Embryonic facial prominence (tissue), 1 donor: ENCODE results near the gene SLC6A13.
"Not testable (repeated sequence)": the region's sequence is repeated elsewhere in the genome, so short reads cannot be mapped to it uniquely, and the experiment has no call there.

Experiments
- DNase-seq: peaks from one replicate; pipeline ENCODE4 v3.0.0-alpha.2; 2016; ENCODE audit errors: extremely low spot score

The SLC6A13 gene

GRCh38 chr12:264269-264668, 1.6 kb upstream of the SLC6A13 start:
- no peak for DNase-seq

- no peak for DNase-seq
Observed at GRCh38 chr12:263574-263973, 938 bp upstream of the SLC6A13 start.

- no peak for DNase-seq
Observed at GRCh38 chr12:262113-262512, 523 bp downstream of the SLC6A13 start.

GRCh38 chr12:257521-258321, 4.9 kb downstream of the SLC6A13 start:
- no peak for DNase-seq

GRCh38 chr12:256958-257357, 5.7 kb downstream of the SLC6A13 start:
- DNase-seq, result no peak

- no peak for DNase-seq
Observed at GRCh38 chr12:256225-256624, 6.4 kb downstream of the SLC6A13 start.

GRCh38 chr12:254912-255311, 7.7 kb downstream of the SLC6A13 start:
- no peak for DNase-seq

GRCh38 chr12:254039-254438, 8.6 kb downstream of the SLC6A13 start:
- no peak for DNase-seq

- no peak for DNase-seq
Observed at GRCh38 chr12:253116-253831, 9.4 kb downstream of the SLC6A13 start.

GRCh38 chr12:252636-253035, 10.0 kb downstream of the SLC6A13 start:
- no peak for DNase-seq

GRCh38 chr12:247271-247670, 15.4 kb downstream of the SLC6A13 start:
- DNase-seq, result no peak

- DNase-seq, result no peak
Observed at GRCh38 chr12:243381-243780, 19.3 kb downstream of the SLC6A13 start.

GRCh38 chr12:242496-242895, 20.1 kb downstream of the SLC6A13 start:
- no peak for DNase-seq

GRCh38 chr12:241266-241665, 21.4 kb downstream of the SLC6A13 start:
- no peak for DNase-seq

- no peak for DNase-seq
Observed at GRCh38 chr12:240566-240965, 22.1 kb downstream of the SLC6A13 start.

- no peak for DNase-seq
Observed at GRCh38 chr12:238736-239398, 23.8 kb downstream of the SLC6A13 start.

GRCh38 chr12:238116-238515, 24.5 kb downstream of the SLC6A13 start:
- no peak for DNase-seq

- no peak for DNase-seq
Observed at GRCh38 chr12:237026-237815, 25.4 kb downstream of the SLC6A13 start.

GRCh38 chr12:236445-236844, 26.2 kb downstream of the SLC6A13 start:
- DNase-seq, result no peak

- not testable (repeated sequence) for DNase-seq
Observed at GRCh38 chr12:235967-236366, 26.7 kb downstream of the SLC6A13 start.

- no peak for DNase-seq
Observed at GRCh38 chr12:234891-235415, 27.7 kb downstream of the SLC6A13 start.

GRCh38 chr12:234019-234418, 28.6 kb downstream of the SLC6A13 start:
- DNase-seq, result no peak
